Cardiac fibroblast (primary cell): ENCODE data around the gene JAG1.

ENCODE experiments used
- DNase-seq, 2 donors: peaks; one replicate each; pipeline versions ENCODE4 v3.0.0 to v3.0.0-alpha.2; 2010; ENCODE audit warnings: low read depth in 2 of 2
- H3K4me3 ChIP-seq, 2 donors: replicated peaks in 1 of 2; 1 replicate in 1 of 2; 2 replicates in 1 of 2; pipeline ENCODE4 v1.5.1; 2011; ENCODE audit warnings: low read depth in 2 of 2, low read length in 2 of 2, mild to moderate bottlenecking in 2 of 2, moderate library complexity in 1 of 2
- CTCF ChIP-seq: IDR thresholded peaks from one replicate; pipeline ENCODE4 v1.5.1; 2011; ENCODE audit warnings: low read depth, mild to moderate bottlenecking, low read length, inconsistent platforms

JAG1 gene

GRCh38 chr20:10645205-10645570, 28.6 kb downstream of the JAG1 start:
- no peak for DNase-seq
- TF ChIP-seq CTCF, result no peak
- no peak overlapping the region for H3K4me3 ChIP-seq

DNA sequence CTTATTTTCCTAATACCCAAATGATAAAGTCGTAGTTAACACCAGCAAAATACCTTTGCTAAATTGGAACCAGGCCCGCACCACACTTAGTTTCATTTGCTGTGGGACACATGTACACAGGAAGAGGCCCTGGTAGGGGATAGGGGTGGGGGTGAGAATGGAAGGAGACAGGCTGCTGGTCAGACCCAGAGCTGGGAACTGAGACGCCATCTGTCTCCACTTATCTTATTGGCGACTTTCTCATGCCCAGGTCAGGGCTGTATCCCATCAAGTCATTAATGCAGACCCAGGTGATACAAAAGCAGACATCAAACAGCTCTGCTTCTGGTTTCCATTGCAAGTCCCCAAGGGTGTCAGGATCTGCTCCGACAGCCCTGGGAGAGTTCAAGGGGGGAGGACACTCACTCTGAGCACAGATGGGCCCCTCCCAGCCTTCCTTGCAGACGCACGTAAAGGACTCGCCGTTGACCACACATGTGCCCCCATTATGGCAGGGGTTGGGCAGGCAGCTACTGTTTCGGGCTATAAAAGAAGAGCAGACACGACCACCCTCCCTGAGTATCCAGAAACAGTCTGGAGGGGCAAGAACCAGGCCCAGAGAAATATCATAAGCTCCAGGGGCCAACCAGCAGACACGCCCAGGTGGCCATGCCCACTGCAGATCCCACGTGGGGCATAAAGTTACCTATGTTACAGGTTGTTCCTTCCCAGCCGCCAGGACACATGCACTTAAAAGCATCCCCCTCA, 29.2 kb downstream of the JAG1 start:
- no peak for DNase-seq
- no peak for TF ChIP-seq CTCF

DNA sequence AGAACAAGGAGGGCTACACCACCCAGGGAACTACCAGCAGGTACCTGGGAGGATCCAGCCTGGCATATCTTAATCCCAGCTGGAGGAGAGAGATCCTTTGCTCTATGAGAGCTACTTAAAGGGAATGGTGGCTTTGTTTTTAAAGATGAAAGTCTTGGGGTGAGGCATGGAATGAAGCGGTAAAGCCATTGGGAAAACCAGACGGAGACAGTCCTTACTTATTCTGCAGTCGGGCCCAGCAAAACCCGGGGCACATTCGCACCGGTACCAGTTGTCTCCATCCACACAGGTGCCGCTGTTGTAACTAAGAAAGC, 30.3 kb downstream of the JAG1 start:
- H3K4me3 ChIP-seq, result no peak overlapping the region
- no peak for TF ChIP-seq CTCF
- DNase-seq, result no peak

More for the DNA sequence above, 29.2 kb downstream of the JAG1 start:
- no peak overlapping the region for H3K4me3 ChIP-seq

GRCh38 chr20:10642856-10643559, 30.8 kb downstream of the JAG1 start:
- no peak for TF ChIP-seq CTCF
- no peak overlapping the region for H3K4me3 ChIP-seq
- DNase-seq, result no peak

GRCh38 chr20:10641893-10642292, 31.9 kb downstream of the JAG1 start:
- no peak for DNase-seq
- no peak for TF ChIP-seq CTCF
- no peak overlapping the region for H3K4me3 ChIP-seq

DNA sequence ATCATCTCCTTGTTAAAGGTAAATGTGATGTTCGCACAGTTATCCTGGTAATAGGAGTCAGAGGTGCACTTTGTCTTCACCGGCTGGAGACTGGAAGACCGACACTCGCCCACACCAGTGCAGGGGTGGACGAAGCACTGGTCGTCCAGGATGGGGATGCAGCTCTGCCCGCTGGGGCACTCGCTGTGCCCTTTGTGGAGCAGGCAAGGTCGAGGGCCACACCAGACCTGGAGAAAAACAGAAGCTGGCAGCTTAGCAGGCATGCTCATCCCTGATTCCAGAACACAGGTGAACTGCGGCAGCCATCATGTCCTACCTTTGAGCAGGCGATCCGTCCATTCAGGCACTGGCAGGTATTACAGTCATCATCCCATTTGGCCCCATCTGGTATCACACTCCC, 32.3 kb downstream of the JAG1 start:
- no peak for DNase-seq
- H3K4me3 ChIP-seq, result no peak overlapping the region

More for the DNA sequence above, 32.3 kb downstream of the JAG1 start:
- no peak for TF ChIP-seq CTCF
